Nephron progenitor cell (in vitro differentiated cells): ENCODE measurements around the gene CSPG4.
"Not testable (repeated sequence)": the region's sequence is repeated elsewhere in the genome, so short reads cannot be mapped to it uniquely, and the experiment has no call there.

Experiments used
- DNase-seq: peaks from one replicate; pipeline ENCODE4 v3.0.0; 2021
- H3K27ac Mint-ChIP-seq: 2 replicates; pipeline ENCODE4 v1.8.0; 2021; ENCODE audit warnings: mild to moderate bottlenecking, moderate library complexity, mixed read lengths
- H3K27me3 Mint-ChIP-seq: 2 replicates; pipeline ENCODE4 v1.8.0; 2021; ENCODE audit warnings: mild to moderate bottlenecking, low read depth, mixed read lengths; ENCODE audit not compliant: poor library complexity
- H3K36me3 Mint-ChIP-seq: 2 replicates; pipeline ENCODE4 v1.8.0; 2021; ENCODE audit warnings: low read depth, mixed read lengths
- H3K4me1 Mint-ChIP-seq: 2 replicates; pipeline ENCODE4 v1.8.0; 2021; ENCODE audit warnings: mixed read lengths
- H3K4me3 Mint-ChIP-seq: 2 replicates; pipeline ENCODE4 v1.8.0; 2021; ENCODE audit warnings: mild to moderate bottlenecking, moderate library complexity, mixed read lengths
- H3K9me3 Mint-ChIP-seq: 2 replicates; pipeline ENCODE4 v1.8.0; 2021; ENCODE audit warnings: mild to moderate bottlenecking, moderate library complexity, mixed read lengths
- TF ChIP-seq, protein P1 (sequence below): fragments of 200-600 bp; sonication (generic); IDR thresholded peaks from 2 replicates; pipeline ENCODE4 v1.5.0; 2021; ENCODE audit warnings: antibody characterized with exemption

CSPG4 gene

DNA sequence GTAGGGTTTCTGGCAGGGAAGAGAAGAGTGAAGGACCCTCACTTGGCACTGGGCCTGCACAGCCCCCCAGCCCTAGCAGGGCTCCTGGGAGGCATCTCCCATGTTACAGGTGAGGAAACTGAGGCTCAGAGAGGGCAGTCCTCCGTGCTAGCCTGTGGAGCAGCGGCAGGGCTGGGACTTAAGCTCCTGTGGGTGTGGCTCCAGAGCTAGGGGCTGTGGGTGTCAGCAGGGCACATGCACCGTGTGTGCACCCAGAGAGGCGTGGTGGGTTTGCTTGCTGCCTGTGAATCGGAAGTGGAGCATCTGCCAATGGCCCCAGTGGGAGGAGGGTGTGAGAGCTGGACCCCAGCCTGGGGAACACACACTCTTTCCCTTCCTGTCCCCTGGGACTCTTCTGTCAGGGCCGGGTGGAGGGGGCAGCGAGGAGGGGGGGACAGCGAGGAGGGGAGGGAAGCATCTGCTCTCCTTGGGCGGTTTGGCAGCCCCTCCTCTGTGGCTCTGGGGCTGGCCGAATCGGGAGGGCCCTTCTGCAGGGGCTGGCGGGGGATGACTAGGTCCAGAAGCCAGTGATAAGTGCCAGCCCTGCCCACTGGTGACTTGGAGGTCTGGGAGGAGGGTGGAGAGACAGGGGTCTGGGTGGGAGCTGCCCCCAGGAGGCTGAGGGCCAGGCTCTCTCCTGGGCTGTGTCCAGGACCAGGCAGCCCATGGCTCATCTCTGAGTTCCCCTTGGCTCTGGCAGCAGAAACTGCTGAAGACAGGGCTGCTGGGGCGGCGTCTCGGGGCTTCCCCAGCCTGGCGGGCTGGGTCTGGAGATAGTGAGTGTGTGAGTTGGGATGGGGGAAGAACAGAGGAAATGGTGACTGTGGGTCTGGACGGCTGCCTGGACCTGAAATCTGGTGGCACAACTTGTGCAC is 12.4 kb downstream of the CSPG4 start:
- not testable (repeated sequence) for H3K27ac Mint-ChIP-seq, H3K4me3 Mint-ChIP-seq, H3K27me3 Mint-ChIP-seq, DNase-seq, H3K36me3 Mint-ChIP-seq, H3K9me3 Mint-ChIP-seq
- H3K4me1 Mint-ChIP-seq: peaks cover 62% of the 10 kb centered on the region

DNA sequence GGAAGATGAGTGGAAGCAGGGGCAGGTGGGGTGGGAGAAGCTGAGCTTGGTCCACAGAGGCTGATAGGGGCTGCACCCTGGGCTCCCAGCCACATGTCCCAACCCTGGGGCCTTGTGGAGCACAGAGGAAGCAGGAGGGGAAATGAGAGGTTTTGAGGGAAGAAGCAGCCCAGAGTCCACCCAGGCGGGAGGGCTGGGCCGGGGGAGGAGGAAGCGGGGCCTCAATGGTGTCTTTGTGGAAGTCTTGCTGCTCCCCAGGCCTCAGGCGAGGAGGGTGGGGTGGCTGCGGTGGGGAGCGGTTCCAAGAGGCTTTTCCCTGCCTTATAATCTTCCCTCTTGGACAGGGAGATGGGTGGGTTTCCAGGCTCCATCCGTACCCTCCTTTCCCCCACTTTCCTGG is 13.1 kb downstream of the CSPG4 start:
- H3K27me3 Mint-ChIP-seq, H3K27ac Mint-ChIP-seq, H3K9me3 Mint-ChIP-seq, DNase-seq, H3K4me3 Mint-ChIP-seq, H3K36me3 Mint-ChIP-seq: not testable (repeated sequence)
- H3K4me1 Mint-ChIP-seq: peaks cover 67% of the 10 kb centered on the region

DNA sequence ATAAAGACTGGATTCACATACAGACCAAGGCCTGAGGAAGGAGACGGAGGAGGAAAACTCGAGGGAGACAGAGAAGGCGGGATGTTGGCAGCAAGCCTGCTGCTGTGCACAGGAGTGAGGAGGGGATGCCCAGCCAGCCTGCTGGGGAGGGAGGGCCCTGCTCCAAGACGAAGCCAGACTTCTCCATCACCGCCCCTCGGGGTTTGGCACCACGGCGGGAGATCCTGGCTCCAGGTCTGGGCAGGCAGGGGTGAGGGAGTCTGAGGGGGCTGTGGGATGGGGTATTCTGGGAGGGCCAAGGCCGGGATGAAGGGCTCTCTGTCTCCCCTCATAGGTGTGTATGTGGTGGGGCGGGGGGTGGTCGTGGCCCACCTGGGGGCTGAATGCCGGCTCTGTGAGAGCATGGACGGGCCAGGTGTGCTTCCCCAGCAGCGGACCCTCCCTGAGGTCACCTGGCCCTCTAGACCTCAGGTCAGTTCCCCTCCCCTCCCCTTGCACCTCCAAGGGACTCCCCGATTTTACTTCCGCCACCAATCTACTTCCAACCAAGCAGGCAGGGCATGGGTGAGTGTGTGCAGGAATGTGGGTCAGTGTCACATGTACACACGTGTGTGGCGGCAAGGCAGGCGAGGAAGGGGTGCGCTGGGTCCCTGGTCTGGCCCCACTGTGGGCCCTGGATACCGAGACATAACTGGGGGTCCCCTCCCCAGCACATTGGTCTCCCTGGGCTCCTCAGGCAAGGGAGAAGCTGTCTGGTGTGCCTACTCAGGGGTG is 14.5 kb downstream of the CSPG4 start:
- Mint-ChIP-seq H3K27ac (peak overlapping the region; percentile 4), H3K4me1 (peaks cover 78% of the 10 kb centered on the region)
- not testable (repeated sequence) for H3K36me3 Mint-ChIP-seq, H3K4me3 Mint-ChIP-seq, H3K9me3 Mint-ChIP-seq, H3K27me3 Mint-ChIP-seq, DNase-seq

DNA sequence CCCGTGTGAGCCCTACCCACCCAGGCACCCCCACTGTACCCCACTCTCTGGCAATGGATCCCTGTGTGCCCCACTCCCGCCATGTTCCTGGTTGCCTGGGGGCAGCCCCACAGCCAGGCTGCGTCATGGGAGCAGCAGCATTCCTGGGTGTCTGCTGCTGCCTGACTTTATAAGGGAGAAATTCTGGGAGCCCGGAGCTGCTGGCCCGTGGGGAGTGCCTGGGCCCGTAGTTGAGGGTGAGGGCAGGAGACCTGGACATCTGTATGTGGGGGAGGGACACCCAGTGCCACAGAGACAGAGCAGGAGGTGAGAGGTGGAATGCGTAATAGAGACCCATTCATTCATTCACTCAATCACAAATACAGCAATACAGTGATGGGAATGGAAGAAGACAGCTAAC is 15.1 kb downstream of the CSPG4 start:
- Mint-ChIP-seq H3K9me3 (no peaks in the 10 kb centered on the region), H3K27ac (peak overlapping the region; percentile 4)

DNA sequence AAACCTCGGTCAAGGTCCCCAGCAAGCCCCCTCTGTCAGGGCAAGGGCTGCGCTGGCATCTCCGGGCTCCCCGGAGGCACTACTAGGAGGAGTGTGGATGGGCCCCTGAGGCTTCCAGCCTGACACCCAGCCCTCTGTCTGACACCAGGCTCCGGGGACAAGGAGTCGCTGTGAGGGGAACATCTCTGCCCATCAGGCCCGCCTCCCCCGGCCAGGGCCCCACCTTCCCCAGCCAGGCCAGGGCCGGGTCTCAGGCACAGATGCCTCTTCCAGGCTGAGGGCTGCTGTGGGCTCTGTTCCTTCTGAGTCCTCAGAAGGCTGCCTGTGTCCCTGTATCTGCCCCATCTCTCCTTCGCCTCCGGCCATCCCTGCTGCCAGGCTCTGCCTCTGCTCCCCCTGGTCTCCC is 15.8 kb downstream of the CSPG4 start:
- TF ChIP-seq, protein P1, sequence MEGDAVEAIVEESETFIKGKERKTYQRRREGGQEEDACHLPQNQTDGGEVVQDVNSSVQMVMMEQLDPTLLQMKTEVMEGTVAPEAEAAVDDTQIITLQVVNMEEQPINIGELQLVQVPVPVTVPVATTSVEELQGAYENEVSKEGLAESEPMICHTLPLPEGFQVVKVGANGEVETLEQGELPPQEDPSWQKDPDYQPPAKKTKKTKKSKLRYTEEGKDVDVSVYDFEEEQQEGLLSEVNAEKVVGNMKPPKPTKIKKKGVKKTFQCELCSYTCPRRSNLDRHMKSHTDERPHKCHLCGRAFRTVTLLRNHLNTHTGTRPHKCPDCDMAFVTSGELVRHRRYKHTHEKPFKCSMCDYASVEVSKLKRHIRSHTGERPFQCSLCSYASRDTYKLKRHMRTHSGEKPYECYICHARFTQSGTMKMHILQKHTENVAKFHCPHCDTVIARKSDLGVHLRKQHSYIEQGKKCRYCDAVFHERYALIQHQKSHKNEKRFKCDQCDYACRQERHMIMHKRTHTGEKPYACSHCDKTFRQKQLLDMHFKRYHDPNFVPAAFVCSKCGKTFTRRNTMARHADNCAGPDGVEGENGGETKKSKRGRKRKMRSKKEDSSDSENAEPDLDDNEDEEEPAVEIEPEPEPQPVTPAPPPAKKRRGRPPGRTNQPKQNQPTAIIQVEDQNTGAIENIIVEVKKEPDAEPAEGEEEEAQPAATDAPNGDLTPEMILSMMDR: no peak
- no peaks in the 10 kb centered on the region for H3K36me3 Mint-ChIP-seq
- peaks cover 76% of the 10 kb centered on the region for H3K4me1 Mint-ChIP-seq
- H3K4me3 Mint-ChIP-seq: no peak overlapping the region
- no peak for DNase-seq
- peaks cover 9% of the 10 kb centered on the region for H3K27me3 Mint-ChIP-seq
- H3K9me3 Mint-ChIP-seq: no peaks in the 10 kb centered on the region
- no peak overlapping the region for H3K27ac Mint-ChIP-seq

More for the DNA sequence above, 15.1 kb downstream of the CSPG4 start:
- no peak for DNase-seq
- Mint-ChIP-seq H3K36me3 (no peaks in the 10 kb centered on the region), H3K4me1 (peaks cover 79% of the 10 kb centered on the region), H3K27me3 (peaks cover 9% of the 10 kb centered on the region), H3K4me3 (no peak overlapping the region)
- TF ChIP-seq, protein P1: no peak

DNA sequence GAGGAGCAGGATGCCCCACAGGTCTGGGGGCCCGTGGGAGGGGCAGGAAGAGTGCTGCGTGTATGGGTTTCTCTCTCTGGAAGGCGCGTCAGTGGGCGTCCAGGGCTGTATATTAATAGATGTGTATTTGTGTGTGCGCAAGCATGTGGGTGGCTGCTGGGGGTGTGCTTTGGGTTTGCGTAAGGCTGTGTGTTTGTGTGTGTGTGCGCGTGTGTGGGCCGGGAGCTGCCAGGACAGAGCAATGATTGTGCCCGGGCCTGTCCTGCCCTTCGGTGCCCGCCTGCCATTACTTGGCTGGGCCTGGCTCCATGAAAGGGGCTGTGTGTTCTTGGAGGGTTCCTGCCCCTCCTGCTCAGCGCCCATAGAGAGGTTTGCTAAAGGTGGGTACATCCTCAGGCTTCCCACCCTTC is 16.3 kb downstream of the CSPG4 start:
- TF ChIP-seq, protein P1: no peak
- H3K4me1 Mint-ChIP-seq: peaks cover 71% of the 10 kb centered on the region
- DNase-seq: no peak
- H3K36me3 Mint-ChIP-seq: no peaks in the 10 kb centered on the region
- no peak overlapping the region for H3K27ac Mint-ChIP-seq
- peaks cover 9% of the 10 kb centered on the region for H3K27me3 Mint-ChIP-seq
- H3K9me3 Mint-ChIP-seq: no peaks in the 10 kb centered on the region
- no peak overlapping the region for H3K4me3 Mint-ChIP-seq

DNA sequence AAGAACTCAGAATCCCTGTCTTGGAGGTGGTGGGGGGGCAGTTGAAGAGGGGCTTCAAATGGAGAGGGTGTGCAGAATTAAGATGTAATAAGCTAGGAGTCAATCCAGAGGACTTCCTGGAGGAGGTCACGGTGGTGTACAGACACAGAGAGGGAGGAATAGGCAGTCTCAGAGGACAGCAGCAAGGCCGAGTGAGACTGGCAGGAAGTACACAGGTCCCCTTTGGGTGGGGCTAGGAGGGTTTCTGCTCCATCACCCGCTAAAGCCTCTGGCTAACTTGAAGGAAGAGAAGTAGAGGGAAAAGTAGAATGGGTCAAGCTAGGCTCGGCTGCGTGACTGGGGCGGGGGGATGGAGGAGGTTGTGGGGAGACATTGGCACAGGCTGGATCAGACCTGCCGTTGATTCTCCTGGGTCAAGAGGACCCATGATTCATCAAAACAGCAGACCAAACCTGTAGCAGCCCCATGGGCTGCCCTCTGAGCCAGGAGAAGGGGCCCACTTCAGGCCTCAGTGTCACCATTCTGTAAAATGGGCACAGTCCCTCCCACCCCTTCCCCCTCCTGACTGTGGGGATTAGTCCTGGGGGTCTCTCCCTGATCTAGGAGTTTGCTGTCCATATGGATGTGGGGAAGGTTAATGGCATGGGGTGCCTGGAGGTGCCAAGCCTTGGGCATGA is 16.9 kb downstream of the CSPG4 start:
- TF ChIP-seq, protein P1: no peak
- DNase-seq: no peak
- H3K4me1 Mint-ChIP-seq: peaks cover 65% of the 10 kb centered on the region
- H3K27me3 Mint-ChIP-seq: peaks cover 9% of the 10 kb centered on the region
- H3K4me3 Mint-ChIP-seq: no peak overlapping the region
- no peaks in the 10 kb centered on the region for H3K9me3 Mint-ChIP-seq
- H3K27ac Mint-ChIP-seq: peak overlapping the region; percentile 66
- no peaks in the 10 kb centered on the region for H3K36me3 Mint-ChIP-seq
